SH-SY5Y (cell line): ENCODE measurements around the gene FXR1.

Experiments
- GATA2 ChIP-seq: IDR thresholded peaks from 2 replicates; pipeline ENCODE4 v1.6.1; 2011; ENCODE audit warnings: mild to moderate bottlenecking, low read depth, low read length
- GATA3 ChIP-seq: IDR thresholded peaks from 2 replicates; pipeline ENCODE4 v1.6.1; 2011; ENCODE audit warnings: low read depth, mild to moderate bottlenecking, low read length, moderate library complexity

FXR1 gene

DNA sequence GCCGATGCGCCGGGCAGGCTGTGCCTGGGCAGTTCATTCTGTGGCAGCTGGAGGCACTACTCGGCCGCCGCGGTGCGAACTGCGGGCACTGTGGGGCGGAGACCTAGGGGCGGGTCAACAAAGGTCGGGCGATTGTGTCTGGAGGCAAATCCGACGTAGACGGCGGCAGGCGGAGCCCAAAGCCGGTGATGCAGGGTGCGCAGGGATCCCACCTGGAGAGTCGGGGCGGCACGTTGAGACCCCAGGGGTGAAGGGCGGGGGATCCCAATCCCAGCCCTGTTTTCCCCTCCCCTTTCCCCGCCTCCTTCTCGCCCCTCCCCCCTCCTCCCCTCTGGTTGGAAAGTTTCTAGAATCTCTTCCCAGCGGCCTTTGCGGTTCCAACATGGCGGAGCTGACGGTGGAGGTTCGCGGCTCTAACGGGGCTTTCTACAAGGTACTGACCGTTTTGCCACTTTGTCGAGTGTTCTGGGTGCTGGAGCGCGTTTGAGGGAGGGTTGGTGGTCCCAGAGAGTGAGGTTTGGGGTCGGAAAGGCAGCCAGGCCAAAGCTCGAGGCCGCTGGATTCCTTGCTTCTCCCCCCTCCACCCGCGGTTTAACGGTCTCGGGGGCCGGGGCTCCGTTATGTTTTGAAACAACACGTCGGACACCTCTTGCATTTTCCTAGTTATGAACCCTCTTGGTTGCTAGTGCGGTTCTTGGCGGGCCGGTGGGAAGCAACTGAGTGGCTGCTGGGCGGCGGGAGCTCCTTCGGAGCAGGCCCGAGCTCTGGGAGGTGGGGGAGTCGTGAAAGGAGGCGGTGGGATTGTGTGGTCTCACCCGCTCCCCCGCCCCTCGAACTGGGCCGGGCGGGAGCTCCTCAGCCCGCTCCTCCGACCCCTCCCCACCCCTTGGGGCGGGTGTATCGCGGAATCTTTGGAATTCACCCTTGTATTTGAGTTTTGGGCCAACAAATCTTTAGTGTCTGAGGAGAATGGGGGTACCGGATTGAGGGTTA lies at the start of gene FXR1:
Gene FXR1, plus strand, starts transcription at position 367 of the 993 bp plus-strand sequence. Its CDS starts 16 bp downstream, at position 383.
- TF ChIP-seq GATA2 = no peak
- no peak for TF ChIP-seq GATA3

GRCh38 chr3:180870008-180870699 lies 42.3 kb upstream of the FXR1 start:
- TF ChIP-seq GATA3 (no peak), GATA2 (no peak)

DNA sequence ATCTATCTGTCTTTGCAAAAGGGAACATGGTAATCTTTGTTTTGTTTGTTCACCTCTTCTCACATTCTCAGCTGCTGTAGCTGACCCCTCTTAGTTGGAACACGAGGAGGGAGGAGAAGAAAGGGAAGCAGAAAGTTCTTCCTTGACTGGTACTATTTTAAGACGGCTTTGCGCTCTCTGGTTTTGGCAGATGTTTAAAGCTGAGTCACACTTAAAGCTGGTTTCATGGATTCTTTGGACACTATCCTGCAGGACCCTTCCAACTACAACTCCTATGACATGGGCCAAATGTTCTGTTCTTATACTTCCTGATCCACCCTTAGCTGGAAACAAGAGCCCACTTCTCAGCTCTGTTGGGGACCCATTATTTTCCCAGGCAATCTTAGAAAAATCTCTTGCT lies 40.6 kb upstream of the FXR1 start:
- TF ChIP-seq GATA3 (no peak), GATA2 (no peak)

DNA sequence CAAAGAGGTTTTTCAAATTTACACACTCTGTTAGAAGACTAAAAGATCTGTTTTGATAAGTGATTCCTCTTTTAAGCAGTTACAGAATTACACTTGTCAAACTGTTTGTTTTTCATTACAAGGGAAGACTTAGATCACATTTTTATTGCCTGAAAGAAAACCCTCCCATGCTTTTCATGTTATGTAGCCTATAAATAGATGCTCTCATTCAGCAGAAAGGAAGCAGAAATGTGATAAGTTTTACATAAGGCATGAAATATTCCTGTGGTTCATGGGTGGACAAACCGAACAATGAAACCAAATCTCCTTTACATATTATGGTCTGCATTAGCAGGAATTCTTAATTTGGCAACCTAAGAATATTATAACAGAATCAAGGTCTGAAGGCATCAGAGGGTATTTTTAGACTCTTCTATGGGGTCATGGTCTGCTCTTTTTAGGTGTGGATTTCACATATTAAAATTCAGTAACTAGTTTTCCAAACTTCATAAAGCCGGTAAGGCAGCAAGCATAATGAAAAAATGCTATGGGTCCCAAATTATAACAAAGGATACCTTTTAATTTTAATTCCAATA lies 37.3 kb upstream of the FXR1 start:
- no peak for TF ChIP-seq GATA2
- no peak for TF ChIP-seq GATA3

- TF ChIP-seq GATA2 (no peak), GATA3 (no peak)
Observed at GRCh38 chr3:180881065-180881801, 31.2 kb upstream of the FXR1 start.

- TF ChIP-seq GATA2 (no peak), GATA3 (no peak)
Observed at GRCh38 chr3:180882115-180882514, 30.4 kb upstream of the FXR1 start.

- TF ChIP-seq GATA2 (no peak), GATA3 (no peak)
Observed at GRCh38 chr3:180888992-180889560, 23.4 kb upstream of the FXR1 start.

GRCh38 chr3:180898572-180898971 lies 13.9 kb upstream of the FXR1 start:
- TF ChIP-seq GATA2 (no peak), GATA3 (no peak)

GRCh38 chr3:180909369-180910127 lies 2.9 kb upstream of the FXR1 start:
- TF ChIP-seq GATA3 = no peak
- no peak for TF ChIP-seq GATA2

DNA sequence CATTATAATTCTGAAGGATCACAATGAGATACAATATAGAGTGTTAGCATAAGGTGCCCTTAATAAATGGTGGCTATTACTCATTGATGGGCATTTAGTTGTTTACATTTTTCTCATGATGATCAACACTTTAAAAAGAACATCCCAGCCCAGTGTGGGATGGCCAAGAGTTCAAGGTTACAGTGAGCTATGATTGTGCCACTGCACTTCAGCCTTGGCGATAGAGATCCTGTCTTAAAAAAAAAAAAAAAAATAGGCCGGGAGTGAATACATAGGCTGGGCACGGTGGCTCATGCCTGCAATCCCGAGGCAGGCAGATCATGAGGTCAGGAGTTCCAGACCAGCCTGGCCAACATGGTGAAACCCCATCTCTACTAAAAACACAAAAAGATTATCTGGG lies 1.6 kb upstream of the FXR1 start:
- TF ChIP-seq GATA3 (no peak), GATA2 (no peak)

DNA sequence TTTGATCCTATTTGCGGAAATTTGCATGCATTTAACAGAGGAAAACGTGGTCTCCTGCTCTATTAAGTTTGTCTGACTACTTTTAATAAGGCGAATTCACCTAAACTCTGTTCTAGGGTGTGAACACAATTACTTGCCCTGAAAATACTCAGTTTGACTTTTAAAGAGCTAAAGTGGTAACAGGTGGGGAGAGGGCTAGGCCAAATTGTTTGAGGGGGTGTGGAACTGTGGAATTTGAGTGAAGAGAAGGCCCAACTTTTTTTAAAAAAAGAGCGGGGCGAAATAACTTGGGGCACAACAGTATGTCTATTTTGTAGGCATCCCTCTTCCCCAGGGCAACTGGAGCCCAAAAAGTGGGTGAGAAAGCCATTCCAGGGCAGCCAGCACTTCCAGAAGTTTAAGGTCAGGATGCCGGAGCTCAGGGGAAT lies 580 bp upstream of the FXR1 start:
- no peak for TF ChIP-seq GATA2
- TF ChIP-seq GATA3 = no peak

DNA sequence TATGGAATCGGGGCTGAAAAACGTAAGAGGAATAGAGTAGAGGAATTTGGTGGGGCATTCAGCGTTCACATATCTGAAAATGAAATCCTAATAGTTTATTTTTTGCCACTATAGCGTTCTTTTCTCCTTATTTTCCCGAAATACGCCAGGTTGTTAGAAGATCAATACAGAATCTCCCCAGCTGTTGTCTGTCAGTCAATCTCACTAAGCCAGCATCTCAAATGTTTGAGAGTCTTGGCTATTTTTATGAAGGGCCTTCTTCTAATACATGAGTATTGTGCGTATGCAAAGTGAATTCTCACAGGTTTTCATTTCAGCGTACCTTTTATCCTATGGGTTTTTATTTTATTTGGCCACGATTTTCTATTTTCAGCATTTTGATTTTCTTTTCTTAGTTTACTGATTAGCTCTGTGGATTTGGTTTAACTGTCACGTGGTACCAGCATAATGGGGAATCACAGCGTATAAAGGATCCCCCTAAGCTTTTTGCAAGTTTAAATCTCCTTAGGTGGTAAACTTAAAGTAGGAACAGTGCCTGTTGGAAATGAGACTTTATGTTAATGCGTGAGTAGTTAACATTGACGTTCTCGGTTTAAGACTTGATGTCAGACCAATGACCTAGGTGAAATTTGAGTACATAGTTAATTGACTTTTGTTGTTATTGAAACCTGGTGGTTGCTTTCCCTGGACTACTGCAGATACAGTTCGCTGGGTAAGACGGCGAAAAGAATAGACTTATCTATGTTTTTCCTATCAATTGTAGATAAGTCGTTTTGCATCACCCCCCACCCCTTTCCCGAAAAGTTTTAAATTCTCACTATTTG lies 1.3 kb downstream of the FXR1 start:
- TF ChIP-seq GATA2 = no peak
- TF ChIP-seq GATA3 = no peak
